GM12865 (cell line): ENCODE results near the gene R3HDM1.
"Not testable (repeated sequence)": the region's sequence is repeated elsewhere in the genome, so short reads cannot be mapped to it uniquely, and the experiment has no call there.

Source experiments
- DNase-seq: peaks from one replicate; pipeline ENCODE4 v3.0.0; 2010; ENCODE audit warnings: low read depth
- H3K4me3 ChIP-seq: 2 replicates; pipeline ENCODE4 v1.5.1; 2011; ENCODE audit warnings: mild to moderate bottlenecking, low read depth, low read length, control low read depth
- TF ChIP-seq, protein P1 (sequence below): IDR thresholded peaks from 2 replicates; pipeline ENCODE4 v1.5.1; 2011; ENCODE audit warnings: low read length, control low read depth, low read depth, inconsistent platforms; ENCODE audit not compliant: insufficient read depth; ENCODE audit errors: missing control alignments

Gene R3HDM1

DNA sequence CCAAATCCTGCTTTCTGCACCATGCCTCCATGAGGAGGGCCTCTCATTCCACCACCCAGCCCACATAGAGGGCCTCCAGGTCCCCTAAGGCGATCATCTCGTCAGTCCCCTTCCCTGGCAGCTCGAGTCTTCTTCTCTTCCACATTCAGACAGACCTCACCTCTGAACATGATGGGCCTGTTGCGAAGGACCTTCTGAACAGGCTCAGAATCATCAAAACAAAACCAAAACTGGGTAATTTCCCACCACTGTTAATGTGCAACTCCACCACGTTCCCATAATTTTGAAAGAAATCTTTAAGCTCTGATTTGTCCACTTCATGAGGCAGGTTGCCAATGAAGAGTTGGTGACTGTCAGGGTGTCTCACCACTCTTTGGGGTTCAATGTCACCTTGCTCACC is 20.7 kb upstream of the R3HDM1 start:
- TF ChIP-seq, protein P1, sequence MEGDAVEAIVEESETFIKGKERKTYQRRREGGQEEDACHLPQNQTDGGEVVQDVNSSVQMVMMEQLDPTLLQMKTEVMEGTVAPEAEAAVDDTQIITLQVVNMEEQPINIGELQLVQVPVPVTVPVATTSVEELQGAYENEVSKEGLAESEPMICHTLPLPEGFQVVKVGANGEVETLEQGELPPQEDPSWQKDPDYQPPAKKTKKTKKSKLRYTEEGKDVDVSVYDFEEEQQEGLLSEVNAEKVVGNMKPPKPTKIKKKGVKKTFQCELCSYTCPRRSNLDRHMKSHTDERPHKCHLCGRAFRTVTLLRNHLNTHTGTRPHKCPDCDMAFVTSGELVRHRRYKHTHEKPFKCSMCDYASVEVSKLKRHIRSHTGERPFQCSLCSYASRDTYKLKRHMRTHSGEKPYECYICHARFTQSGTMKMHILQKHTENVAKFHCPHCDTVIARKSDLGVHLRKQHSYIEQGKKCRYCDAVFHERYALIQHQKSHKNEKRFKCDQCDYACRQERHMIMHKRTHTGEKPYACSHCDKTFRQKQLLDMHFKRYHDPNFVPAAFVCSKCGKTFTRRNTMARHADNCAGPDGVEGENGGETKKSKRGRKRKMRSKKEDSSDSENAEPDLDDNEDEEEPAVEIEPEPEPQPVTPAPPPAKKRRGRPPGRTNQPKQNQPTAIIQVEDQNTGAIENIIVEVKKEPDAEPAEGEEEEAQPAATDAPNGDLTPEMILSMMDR, result no peak
- H3K4me3 ChIP-seq, result no peak overlapping the region
- DNase-seq, result no peak

DNA sequence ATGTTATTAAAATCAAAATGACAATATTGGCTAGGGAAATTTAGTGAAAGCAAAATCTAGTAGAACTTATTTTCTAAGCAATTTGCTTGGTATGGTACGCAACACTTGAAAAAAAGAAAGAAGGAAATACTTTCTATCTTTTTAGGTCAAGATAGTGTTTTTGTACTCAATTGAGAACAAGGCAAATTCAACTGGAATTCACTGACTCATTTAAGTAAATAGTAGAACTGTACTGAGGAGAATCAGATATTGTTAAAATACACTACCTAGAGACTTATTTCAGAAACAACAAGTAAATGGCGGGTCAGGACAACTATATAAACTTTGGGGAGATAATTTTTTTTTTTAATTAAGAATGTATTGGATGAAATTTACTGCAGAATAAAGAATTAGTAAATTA is 19.2 kb upstream of the R3HDM1 start:
- TF ChIP-seq, protein P1, result no peak
- no peak overlapping the region for H3K4me3 ChIP-seq
- no peak for DNase-seq

DNA sequence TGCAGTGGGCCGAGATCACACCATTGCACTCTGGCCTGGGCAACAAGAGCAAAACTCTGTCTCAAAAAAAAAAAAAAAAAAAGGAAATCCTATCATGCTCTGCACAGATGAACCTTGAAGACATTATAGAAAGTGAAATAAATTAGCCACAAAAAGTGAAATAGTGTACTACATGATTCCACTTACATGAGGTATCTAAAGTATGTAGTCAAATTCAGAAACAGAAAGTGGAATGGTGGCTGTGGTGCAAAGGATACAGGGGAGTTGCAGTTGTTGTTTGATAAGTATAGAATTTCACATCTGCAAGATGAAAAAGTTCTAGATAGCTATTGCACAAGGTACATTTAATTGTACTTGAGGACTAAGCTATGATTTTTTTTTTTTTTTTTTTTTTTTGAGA is 5.5 kb upstream of the R3HDM1 start:
- peak; percentile 60 for DNase-seq
- no peak overlapping the region for H3K4me3 ChIP-seq
- TF ChIP-seq, protein P1, result no peak

DNA sequence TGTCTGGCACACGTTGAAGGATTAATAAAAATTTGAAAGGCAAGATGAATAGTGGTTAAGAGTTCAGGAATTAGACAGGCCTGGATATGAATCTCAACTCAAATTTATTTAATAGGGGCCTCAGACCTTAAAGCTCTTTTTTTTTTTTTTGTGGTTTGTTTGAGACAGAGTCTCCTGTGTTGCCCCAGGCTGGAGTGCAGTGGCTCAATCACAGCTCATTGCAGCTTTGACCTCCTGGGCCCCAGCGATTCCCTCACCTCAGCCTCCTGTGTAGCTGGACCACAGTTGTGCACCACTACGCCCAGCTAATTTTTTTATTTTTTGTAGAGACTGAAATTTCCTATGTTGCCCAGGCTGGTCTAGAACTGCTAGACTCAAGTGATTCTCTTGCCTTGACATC is 3.3 kb upstream of the R3HDM1 start:
- no peak for DNase-seq
- no peak overlapping the region for H3K4me3 ChIP-seq
- TF ChIP-seq, protein P1, result no peak

DNA sequence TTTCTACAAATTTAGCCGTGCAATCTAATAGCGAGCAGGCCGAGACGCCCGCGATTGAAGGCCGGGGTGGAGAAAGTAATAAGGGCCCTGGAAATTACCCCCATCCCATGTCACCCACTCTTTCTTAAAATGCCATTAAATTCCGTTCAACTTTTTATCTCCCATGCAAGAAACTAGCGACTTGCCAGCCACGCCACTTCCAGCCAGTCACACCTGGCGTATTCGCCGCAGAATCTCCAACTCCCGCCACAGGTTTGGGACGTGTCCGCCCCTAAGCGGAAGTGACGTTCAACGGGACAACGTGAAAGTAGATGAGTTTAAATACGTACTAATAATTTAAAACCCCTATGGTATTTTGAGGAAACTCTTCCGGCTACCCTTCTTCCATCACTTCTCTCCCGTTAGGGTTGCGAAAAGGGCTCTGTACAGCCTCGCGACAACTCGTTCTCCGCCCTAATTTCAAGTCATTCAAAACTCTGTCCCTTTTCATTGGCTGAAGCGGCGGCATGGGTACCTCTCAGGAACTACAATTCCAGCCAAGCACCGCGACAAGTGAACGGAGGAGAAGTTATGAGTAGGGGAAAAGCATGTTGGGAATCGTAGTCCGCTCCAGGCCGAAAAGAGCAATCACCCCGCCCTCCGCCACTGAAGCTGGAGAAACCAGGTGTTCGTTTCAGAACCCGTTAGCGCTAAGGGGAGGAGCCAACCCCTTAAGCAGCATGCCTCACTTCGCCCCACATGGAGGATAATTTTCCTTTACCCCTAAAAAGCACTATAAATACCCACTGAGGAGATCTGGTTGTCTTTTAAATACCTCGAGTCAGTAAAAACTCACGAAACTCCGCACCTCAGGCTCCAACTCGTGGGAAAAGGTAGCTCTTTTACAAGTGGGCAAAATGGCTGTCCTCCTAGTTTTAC is 712 bp upstream of the R3HDM1 start, which contains the start of gene ZRANB3:
Gene ZRANB3 (minus strand): TSS at position 906 of the 918 bp plus-strand sequence.
- peak within 1 kb of the TSS; percentile 65 for H3K4me3 ChIP-seq
- DNase-seq, result peak; percentile 99
- TF ChIP-seq, protein P1, result no peak

DNA sequence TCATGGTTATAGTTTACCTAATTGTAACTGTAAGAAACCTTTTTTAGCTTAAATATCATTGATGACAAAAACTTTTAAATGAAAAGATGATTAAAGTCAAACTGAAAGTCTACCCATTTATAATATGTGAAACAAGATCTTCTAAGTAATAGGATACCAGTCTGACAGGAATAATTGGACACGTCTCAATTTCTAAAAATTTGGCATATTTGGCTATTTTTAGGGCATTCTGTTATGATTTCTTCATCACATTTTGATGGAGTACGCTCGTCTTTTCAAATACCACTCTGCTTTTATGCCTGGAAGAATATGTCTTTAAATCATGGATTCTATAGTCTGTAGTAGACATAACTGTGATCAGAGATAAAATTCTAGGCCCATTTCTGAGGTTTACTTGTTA is 1.3 kb downstream of the R3HDM1 start:
- DNase-seq, result no peak
- TF ChIP-seq, protein P1, result no peak
- H3K4me3 ChIP-seq, result peak overlapping the region; percentile 65

DNA sequence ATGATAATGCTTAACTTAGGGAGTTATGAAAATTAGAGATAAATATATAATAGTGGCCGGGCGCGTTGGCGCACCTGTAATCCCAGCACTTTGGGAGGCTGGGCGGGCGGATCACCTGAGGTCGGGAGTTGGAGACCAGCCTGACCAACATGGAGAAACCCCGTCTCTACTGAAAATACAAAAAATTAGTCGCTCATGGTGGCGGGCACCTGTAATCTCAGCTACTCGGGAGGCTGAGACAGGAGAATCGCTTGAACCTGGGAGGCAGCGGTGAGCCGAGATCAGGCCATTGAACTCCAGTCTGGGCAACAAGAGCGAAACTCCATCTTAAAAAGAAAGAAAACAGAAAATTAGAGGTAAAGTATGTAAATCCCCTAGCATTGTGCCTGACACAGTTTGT is 2.3 kb downstream of the R3HDM1 start:
- not testable (repeated sequence) for DNase-seq, H3K4me3 ChIP-seq
